Measurements from ENCODE around the gene PDCD7. TPM values are rescaled to one million over a fixed set of nuclear protein-coding genes. Genes with fewer than 3 reads are reported as not detected.
A peak's percentile ranks its signal among the peaks of the same experiment; 100 is the strongest.
"Not testable (repeated sequence)": the region's sequence is repeated elsewhere in the genome, so short reads cannot be mapped to it uniquely, and the experiment has no call there.

Gene PDCD7
- total RNA-seq, 2 donors from 2014 or later: 22.0 to 36.7 TPM

GRCh38 chr15:65079580-65079979 is 54.0 kb downstream of the PDCD7 start:
- ATAC-seq (replicated peaks): no peak
- H3K4me1 Mint-ChIP-seq: peaks cover 8% of the 10 kb centered on the region
- peaks cover 30% of the 10 kb centered on the region for H3K27me3 Mint-ChIP-seq
- H3K27ac Mint-ChIP-seq: no peak overlapping the region
- no peak overlapping the region for H3K4me3 Mint-ChIP-seq
- no peaks in the 10 kb centered on the region for H3K9me3 Mint-ChIP-seq
- no peaks in the 10 kb centered on the region for H3K36me3 Mint-ChIP-seq (ENCODE audit: low read depth)

DNA sequence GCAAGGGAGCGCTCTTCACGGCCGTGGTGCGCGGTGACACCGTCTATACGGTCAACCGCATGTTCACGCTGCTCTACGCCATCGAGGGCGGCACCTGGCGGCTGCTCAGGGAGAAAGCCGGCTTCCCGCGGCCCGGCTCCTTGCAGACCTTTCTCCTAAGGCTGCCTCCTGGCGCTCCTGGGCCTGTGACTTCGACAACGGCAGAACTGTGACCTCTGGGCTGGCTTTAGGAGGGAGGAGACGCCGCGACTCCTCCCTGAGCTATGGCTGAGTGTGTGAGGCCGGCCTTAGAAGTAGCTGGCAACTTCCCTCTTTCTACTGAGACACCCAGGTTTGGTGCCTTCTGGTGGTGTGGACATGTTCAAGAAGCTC is 55.6 kb downstream of the PDCD7 start:
- Mint-ChIP-seq H3K36me3 (ENCODE audit: low read depth) (no peaks in the 10 kb centered on the region), H3K4me3 (no peak overlapping the region), H3K4me1 (peaks cover 8% of the 10 kb centered on the region), H3K27ac (no peak overlapping the region), H3K27me3 (peaks cover 23% of the 10 kb centered on the region), H3K9me3 (no peaks in the 10 kb centered on the region)
- peak; percentile 66 for ATAC-seq (replicated peaks)

- peaks cover 18% of the 10 kb centered on the region for H3K27me3 Mint-ChIP-seq
- H3K9me3 Mint-ChIP-seq: no peaks in the 10 kb centered on the region
- ATAC-seq (replicated peaks): no peak
- no peak overlapping the region for H3K4me3 Mint-ChIP-seq
- no peaks in the 10 kb centered on the region for H3K36me3 Mint-ChIP-seq (ENCODE audit: low read depth)
- peaks cover 3% of the 10 kb centered on the region for H3K4me1 Mint-ChIP-seq
- no peak overlapping the region for H3K27ac Mint-ChIP-seq
Measured at GRCh38 chr15:65077291-65077980, 56.2 kb downstream of the PDCD7 start.

DNA sequence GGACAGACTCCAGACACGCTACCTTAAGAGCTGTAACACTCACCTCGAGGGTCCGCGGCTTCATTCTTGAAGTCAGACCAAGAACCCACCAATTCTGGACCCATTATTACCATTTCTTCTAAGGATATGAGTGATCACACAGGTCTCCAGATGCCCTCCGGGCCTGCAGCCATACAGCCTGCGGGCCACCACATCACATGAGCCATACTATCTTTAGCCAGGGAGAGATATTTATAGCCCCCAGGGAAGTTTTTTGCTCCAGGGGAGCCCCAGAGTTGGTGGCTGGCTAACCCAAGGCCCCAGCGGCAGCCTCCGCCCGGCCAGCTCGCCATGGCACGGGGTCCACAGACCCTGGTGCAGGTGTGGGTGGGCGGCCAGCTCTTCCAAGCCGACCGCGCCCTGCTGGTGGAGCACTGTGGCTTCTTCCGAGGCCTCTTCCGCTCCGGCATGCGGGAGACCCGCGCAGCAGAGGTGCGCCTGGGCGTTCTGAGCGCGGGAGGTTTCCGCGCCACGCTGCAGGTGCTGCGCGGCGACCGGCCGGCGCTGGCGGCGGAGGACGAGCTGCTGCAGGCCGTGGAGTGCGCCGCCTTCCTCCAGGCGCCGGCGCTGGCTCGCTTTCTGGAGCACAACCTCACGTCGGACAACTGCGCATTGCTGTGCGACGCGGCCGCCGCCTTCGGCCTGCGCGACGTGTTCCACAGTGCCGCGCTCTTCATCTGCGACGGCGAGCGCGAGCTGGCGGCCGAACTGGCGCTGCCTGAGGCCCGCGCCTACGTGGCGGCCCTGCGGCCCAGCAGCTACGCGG is 56.9 kb downstream of the PDCD7 start, which contains the start of gene KBTBD13:
Gene KBTBD13, plus strand, starts transcription at position 261 of the 805 bp plus-strand sequence. Its CDS starts 70 bp downstream, at position 331.
- no peak for ATAC-seq (replicated peaks)
- H3K36me3 Mint-ChIP-seq (ENCODE audit: low read depth): no peaks in the 10 kb centered on the region
- peaks cover 15% of the 10 kb centered on the region for H3K27me3 Mint-ChIP-seq
- no peak within 1 kb of the TSS for H3K27ac Mint-ChIP-seq
- H3K4me3 Mint-ChIP-seq: no peak within 1 kb of the TSS
- no peaks in the 10 kb centered on the region for H3K9me3 Mint-ChIP-seq
- no peaks in the 10 kb centered on the region for H3K4me1 Mint-ChIP-seq

DNA sequence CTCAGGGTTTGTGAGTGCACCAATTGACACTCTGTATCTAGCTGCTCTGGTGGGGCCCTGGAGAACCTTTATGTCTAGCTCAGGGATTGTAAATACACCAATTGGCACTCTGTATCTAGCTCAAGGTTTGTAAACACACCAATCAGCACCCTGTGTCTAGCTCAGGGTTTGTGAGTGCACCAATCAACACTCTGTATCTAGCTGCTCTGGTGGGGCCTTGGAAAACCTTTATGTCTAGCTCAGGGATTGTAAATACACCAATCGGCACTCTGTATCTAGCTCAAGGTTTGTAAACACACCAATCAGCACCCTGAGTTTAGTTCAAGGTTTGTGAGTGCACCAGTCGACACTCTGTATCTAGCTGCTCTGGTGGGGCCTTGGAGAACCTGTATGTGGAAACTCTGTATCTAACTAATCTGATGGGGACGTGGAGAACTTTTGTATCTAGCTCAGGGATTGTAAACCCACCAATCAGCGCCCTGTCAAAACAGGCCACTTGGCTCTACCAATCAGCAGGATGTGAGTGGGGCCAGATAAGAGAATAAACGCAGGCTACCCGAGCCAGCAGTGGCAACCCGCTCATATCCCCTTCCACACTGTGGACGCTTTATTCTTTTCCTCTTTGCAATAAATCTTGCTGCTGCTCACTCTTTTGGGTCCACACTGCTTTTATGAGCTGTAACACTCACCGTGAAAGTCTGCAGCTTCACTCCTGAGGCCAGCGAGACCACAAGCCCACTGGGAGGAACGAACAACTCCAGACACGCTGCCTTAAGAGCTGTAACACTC is 57.8 kb downstream of the PDCD7 start:
- H3K27me3 Mint-ChIP-seq: peaks cover 15% of the 10 kb centered on the region
- not testable (repeated sequence) for H3K4me1 Mint-ChIP-seq; H3K9me3 Mint-ChIP-seq; H3K27ac Mint-ChIP-seq; H3K4me3 Mint-ChIP-seq; H3K36me3 Mint-ChIP-seq (ENCODE audit: low read depth); ATAC-seq (replicated peaks)

DNA sequence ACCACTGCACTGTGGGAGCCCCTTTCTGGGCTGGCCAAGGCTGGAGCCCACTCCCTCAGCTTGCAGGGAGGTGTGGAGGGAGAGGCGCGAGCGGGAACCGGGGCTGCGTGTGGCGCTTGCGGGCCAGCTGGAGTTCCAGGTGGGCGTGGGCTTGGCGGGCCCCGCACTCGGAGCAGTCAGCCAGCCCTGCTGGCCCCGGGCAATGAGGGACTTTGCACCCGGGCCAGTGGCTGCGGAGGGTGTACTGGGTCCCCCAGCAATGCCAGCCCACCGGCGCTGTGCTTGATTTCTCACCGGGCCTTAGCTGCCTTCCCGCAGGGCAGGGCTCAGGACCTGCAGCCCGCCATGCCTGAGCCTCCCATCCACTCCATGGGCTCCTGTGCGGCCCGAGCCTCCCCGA is 58.7 kb downstream of the PDCD7 start:
- not testable (repeated sequence) for H3K4me1 Mint-ChIP-seq; H3K27ac Mint-ChIP-seq; H3K4me3 Mint-ChIP-seq; ATAC-seq (replicated peaks); H3K9me3 Mint-ChIP-seq; H3K36me3 Mint-ChIP-seq (ENCODE audit: low read depth)
- peaks cover 15% of the 10 kb centered on the region for H3K27me3 Mint-ChIP-seq

DNA sequence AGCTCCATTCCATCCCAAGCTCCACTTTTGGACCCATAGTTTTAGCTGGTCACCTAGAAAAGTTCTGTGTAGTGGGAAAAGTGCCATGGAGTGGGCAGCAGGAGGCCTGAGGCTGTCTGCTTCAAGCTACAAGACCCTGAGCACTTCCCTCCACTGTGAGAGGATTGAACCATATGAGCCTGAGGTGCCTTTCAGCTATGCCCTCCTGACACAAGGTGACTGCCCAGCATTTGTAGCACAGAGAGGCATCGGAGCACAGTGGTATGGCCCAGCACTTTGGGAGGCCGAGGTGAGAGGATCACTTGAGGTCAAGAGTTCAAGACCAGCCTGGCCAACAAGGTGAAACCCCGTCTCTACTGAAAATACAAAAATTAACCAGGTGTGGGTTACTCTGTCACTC is 61.0 kb downstream of the PDCD7 start:
- no peaks in the 10 kb centered on the region for H3K9me3 Mint-ChIP-seq
- peaks cover 5% of the 10 kb centered on the region for H3K4me1 Mint-ChIP-seq
- H3K4me3 Mint-ChIP-seq: no peak overlapping the region
- no peak for ATAC-seq (replicated peaks)
- H3K27me3 Mint-ChIP-seq: peaks cover 12% of the 10 kb centered on the region
- no peaks in the 10 kb centered on the region for H3K36me3 Mint-ChIP-seq (ENCODE audit: low read depth)
- H3K27ac Mint-ChIP-seq: no peak overlapping the region

- Mint-ChIP-seq H3K4me3 (no peak overlapping the region), H3K9me3 (no peaks in the 10 kb centered on the region), H3K27me3 (peaks cover 16% of the 10 kb centered on the region), H3K4me1 (peaks cover 5% of the 10 kb centered on the region), H3K27ac (no peak overlapping the region), H3K36me3 (ENCODE audit: low read depth) (no peaks in the 10 kb centered on the region)
- no peak for ATAC-seq (replicated peaks)
Measured at GRCh38 chr15:65072027-65072426, 61.6 kb downstream of the PDCD7 start.

DNA sequence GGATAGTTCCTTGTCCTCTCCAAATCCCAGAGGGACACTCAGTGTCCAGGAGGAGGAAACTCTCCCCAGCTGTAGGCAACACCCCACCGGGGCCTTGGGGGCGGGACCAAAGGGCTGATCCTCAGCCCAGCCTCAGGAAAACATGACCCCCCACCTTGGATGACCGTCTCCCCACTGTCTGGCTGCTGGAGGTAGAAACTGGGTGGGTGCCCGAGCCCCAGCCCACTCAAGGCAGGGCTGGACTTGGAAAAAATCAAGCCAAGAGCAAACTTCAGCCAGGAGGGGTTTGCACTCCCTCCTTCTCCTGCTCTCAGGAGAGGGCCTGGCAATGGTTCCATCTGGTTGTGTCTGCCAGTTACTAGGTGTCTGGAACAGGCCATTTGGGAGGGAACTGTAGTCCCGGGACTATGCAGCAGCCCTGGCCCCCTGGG is 62.2 kb downstream of the PDCD7 start:
- peaks cover 5% of the 10 kb centered on the region for H3K4me1 Mint-ChIP-seq
- H3K9me3 Mint-ChIP-seq: no peaks in the 10 kb centered on the region
- H3K27me3 Mint-ChIP-seq: peaks cover 16% of the 10 kb centered on the region
- no peak overlapping the region for H3K4me3 Mint-ChIP-seq
- H3K27ac Mint-ChIP-seq: no peak overlapping the region
- no peaks in the 10 kb centered on the region for H3K36me3 Mint-ChIP-seq (ENCODE audit: low read depth)
- ATAC-seq (replicated peaks): no peak

DNA sequence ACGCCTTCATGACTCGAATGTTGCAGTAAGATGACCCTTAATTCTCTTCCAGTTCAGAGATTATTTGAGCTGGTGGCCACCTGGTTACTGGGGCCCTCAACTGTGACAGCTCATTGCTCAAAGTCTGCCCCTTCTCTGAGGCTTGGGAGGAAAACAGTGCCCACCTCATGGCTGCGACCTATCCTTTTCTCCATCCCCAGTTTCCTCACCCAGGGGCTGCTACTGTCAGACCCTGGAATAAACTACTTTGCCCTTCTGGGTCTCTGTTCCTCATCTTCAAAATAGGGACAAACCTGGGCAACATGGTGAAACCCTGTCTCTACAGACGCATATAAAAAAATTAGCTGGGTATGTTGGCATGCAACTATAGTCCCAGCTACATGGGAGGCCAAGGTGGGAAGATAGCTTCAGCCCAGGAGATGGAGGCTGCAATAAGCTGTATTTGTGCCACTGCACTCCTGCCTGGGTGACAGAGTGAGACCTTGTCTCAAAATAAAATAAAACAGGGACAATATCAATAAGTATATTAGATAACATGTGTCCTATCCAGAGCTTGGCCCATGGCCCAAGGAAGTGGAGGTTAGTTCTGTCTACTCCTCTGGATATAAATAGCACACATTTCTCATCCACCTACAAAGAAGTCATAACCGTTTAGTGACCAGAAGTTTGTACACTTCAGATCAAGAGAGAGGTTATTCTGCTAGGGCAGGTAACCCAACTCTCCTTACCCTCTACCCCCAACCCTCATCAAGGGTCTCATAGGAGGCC is 63.6 kb downstream of the PDCD7 start:
- Mint-ChIP-seq H3K9me3 (no peaks in the 10 kb centered on the region), H3K36me3 (ENCODE audit: low read depth) (peaks cover 6% of the 10 kb centered on the region), H3K27ac (no peak overlapping the region), H3K4me1 (peaks cover 5% of the 10 kb centered on the region), H3K4me3 (no peak overlapping the region), H3K27me3 (peaks cover 25% of the 10 kb centered on the region)
- no peak for ATAC-seq (replicated peaks)

DNA sequence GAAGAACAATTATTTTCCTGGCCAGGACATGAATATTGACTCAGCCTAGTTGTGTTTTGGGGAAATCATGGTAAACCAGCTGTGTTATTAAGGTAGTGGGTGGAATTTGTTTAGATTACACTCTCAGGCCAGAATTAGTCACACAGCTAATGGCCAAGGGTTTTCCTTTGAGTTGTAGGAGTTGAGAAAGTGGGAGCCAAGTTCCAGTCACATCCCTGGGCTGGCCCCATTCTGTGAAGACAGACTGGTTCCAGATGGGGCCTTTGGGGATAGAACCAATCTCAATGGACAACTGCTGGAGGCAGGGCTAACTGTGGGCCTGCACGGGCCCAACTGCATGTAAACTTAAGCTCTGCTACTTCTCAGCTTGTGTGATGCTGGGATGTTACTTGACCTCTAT is 64.4 kb downstream of the PDCD7 start:
- peaks cover 6% of the 10 kb centered on the region for H3K36me3 Mint-ChIP-seq (ENCODE audit: low read depth)
- no peak overlapping the region for H3K4me3 Mint-ChIP-seq
- no peaks in the 10 kb centered on the region for H3K9me3 Mint-ChIP-seq
- ATAC-seq (replicated peaks): no peak
- no peak overlapping the region for H3K27ac Mint-ChIP-seq
- peaks cover 26% of the 10 kb centered on the region for H3K27me3 Mint-ChIP-seq
- H3K4me1 Mint-ChIP-seq: peaks cover 5% of the 10 kb centered on the region

DNA sequence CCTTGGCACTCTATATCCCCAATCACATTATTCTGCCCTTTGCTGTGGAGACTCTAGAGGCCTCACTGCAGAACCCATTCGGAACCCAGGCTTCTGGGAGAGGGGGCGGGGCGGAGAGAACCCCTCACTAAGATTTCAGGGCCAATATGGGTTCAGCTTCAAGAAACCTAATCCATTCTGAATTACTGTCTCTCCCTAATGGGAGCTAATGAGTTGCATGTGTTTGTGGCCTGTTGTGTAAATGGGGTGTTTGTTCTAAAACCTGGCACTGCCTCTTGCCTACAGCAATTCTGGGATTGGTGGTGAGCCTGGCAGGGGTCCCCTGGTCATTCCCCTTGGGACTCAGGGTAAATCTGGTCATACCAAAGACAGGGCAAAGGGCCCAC is 65.2 kb downstream of the PDCD7 start:
- no peak for ATAC-seq (replicated peaks)
- Mint-ChIP-seq H3K4me3 (peak overlapping the region; percentile 39), H3K4me1 (peaks cover 5% of the 10 kb centered on the region), H3K36me3 (ENCODE audit: low read depth) (peaks cover 6% of the 10 kb centered on the region), H3K27me3 (peaks cover 26% of the 10 kb centered on the region), H3K27ac (no peak overlapping the region), H3K9me3 (no peaks in the 10 kb centered on the region)

GRCh38 chr15:65067645-65068402 is 65.8 kb downstream of the PDCD7 start, which contains the start of gene RASL12:
RASL12 (minus strand) TSS chr15:65067991; CDS start chr15:65067835, 156 bp downstream.
- Mint-ChIP-seq H3K9me3 (no peaks in the 10 kb centered on the region), H3K4me3 (peak within 1 kb of the TSS; percentile 39), H3K36me3 (ENCODE audit: low read depth) (peaks cover 6% of the 10 kb centered on the region), H3K4me1 (peaks cover 5% of the 10 kb centered on the region), H3K27me3 (peaks cover 28% of the 10 kb centered on the region), H3K27ac (no peak within 1 kb of the TSS)
- ATAC-seq (replicated peaks): no peak
